Esophagus muscularis mucosa (tissue), 4 donors: ENCODE measurements around the gene TRAP1. TPM values are rescaled to one million over a fixed set of nuclear protein-coding genes. Genes with fewer than 3 reads are reported as not detected.

Source experiments
- DNase-seq: peaks from one replicate; pipeline ENCODE4 v3.0.0-alpha.2; 2017; ENCODE audit errors: extremely low spot score
- H3K27ac ChIP-seq, 4 donors: fragments of 200-600 bp; sonication (generic); replicated peaks in 1 of 4; 1 replicate in 3 of 4; 2 replicates in 1 of 4; pipeline ENCODE4 v1.5.1; 2016 to 2019; ENCODE audit warnings: mild to moderate bottlenecking in 1 of 4
- H3K27me3 ChIP-seq, 4 donors: fragments of 200-600 bp; sonication (generic); one replicate each; pipeline versions ENCODE4 v1.5.1 to v1.6.0; 2016 to 2019
- H3K36me3 ChIP-seq, 4 donors: fragments of 200-600 bp; sonication (generic); one replicate each; pipeline ENCODE4 v1.5.1; 2016 to 2019
- H3K4me1 ChIP-seq, 4 donors: fragments of 200-600 bp; sonication (generic); one replicate each; pipeline ENCODE4 v1.5.1; 2016 to 2019
- H3K4me3 ChIP-seq, 4 donors: fragments of 200-600 bp; sonication (generic); 1 replicate in 2 of 4; 2 replicates in 2 of 4; pipeline ENCODE4 v1.5.1; 2016 to 2019; ENCODE audit warnings: mild to moderate bottlenecking in 4 of 4, moderate library complexity in 1 of 4
- H3K9me3 ChIP-seq, 4 donors: fragments of 200-600 bp; sonication (generic); 1 replicate in 3 of 4; 2 replicates in 1 of 4; pipeline ENCODE4 v1.5.1; 2016 to 2019
- CTCF ChIP-seq, 3 experiments: fragments of 200-600 bp in 2 of 3; fragments of 450-650 bp in 1 of 3; sonication (generic) in 2 of 3; IDR thresholded peaks; one replicate each; pipeline ENCODE4 v1.5.1; 2017 to 2019; ENCODE audit warnings: antibody characterized with exemption in 3 of 3, mild to moderate bottlenecking in 2 of 3, moderate library complexity in 1 of 3
- EP300 ChIP-seq: sonication (generic); formaldehyde crosslinking; IDR thresholded peaks from one replicate; pipeline ENCODE4 v1.6.1; 2017; ENCODE audit warnings: antibody characterized with exemption
- POLR2A ChIP-seq: fragments of 450-650 bp; IDR thresholded peaks from one replicate; pipeline ENCODE4 v1.6.1; 2017; ENCODE audit warnings: antibody characterized with exemption, moderate library complexity, mild to moderate bottlenecking, low read depth
- POLR2AphosphoS5 ChIP-seq, 2 donors: sonication (generic); formaldehyde crosslinking; IDR thresholded peaks; one replicate each; pipeline ENCODE4 v1.6.1; 2017; ENCODE audit warnings: antibody characterized with exemption in 2 of 2
- WGBS: methylation state at CpG from one replicate; pipeline ENCODE4 v1.1.5; 2018; 5-methylcytosine and 5-hydroxymethylcytosine counted together
- intact Hi-C: fragments of 100-400 bp; cut with DNase I; formaldehyde crosslinking; loops from one replicate; pipeline ENCODE4 v1.15.1; 2023
- total RNA-seq, 4 donors: library from RNA; depleted of rRNA; stranded (reverse); fragments of >200 nt; gene quantifications; one replicate each; pipeline versions ENCODE4 v1.1.0 to v1.2.1, GENCODE V29; 2016

The TRAP1 gene
- total RNA-seq, 4 donors from 2014 or later, result 43.6 to 63.7 (median 46.8) TPM

GRCh38 chr16:3673676-3674377, 43.5 kb downstream of the TRAP1 start:
- no peaks in the 10 kb centered on the region for H3K27me3 ChIP-seq
- DNase-seq, result no peak
- TF ChIP-seq POLR2AphosphoS5 (IDR thresholded peaks at IDR 0.05), result no peak
- TF ChIP-seq POLR2A, result no peak
- TF ChIP-seq CTCF (IDR thresholded peaks at IDR 0.05), result no peak
- TF ChIP-seq EP300, result no peak
- H3K4me1 ChIP-seq, result peaks cover 0 to 6% (median 0%) of the 10 kb centered on the region in 4 donors
- 89% methylated on average over 12 of the region's 13 CpGs for WGBS
- peaks cover 37 to 92% (median 79%) of the 10 kb centered on the region in 4 donors for H3K36me3 ChIP-seq
- intact Hi-C loops, result no loop called here
- no peak overlapping the region for H3K27ac ChIP-seq
- H3K4me3 ChIP-seq, result no peak overlapping the region
- no peaks in the 10 kb centered on the region for H3K9me3 ChIP-seq

GRCh38 chr16:3673201-3673600, 44.1 kb downstream of the TRAP1 start:
- no peak overlapping the region for H3K4me3 ChIP-seq
- no peaks in the 10 kb centered on the region for H3K27me3 ChIP-seq
- TF ChIP-seq POLR2A (no peak), POLR2AphosphoS5 (IDR thresholded peaks at IDR 0.05) (no peak), EP300 (no peak), CTCF (IDR thresholded peaks at IDR 0.05) (no peak)
- no peaks in the 10 kb centered on the region for H3K9me3 ChIP-seq
- peaks cover 0 to 6% (median 0%) of the 10 kb centered on the region in 4 donors for H3K4me1 ChIP-seq
- intact Hi-C loops, result no loop called here
- WGBS, result 94% methylated on average over 18 of the region's 18 CpGs
- no peak overlapping the region for H3K27ac ChIP-seq
- DNase-seq, result no peak
- H3K36me3 ChIP-seq, result peaks cover 35 to 92% (median 78%) of the 10 kb centered on the region in 4 donors

- peaks cover 35 to 89% (median 72%) of the 10 kb centered on the region in 4 donors for H3K36me3 ChIP-seq
- H3K27ac ChIP-seq, result no peak overlapping the region
- TF ChIP-seq EP300, result no peak
- TF ChIP-seq POLR2AphosphoS5 (IDR thresholded peaks at IDR 0.05), result no peak
- TF ChIP-seq CTCF (IDR thresholded peaks at IDR 0.05), result no peak
- TF ChIP-seq POLR2A, result no peak
- no peaks in the 10 kb centered on the region for H3K27me3 ChIP-seq
- H3K4me3 ChIP-seq, result no peak overlapping the region
- intact Hi-C loops, result no loop called here
- H3K9me3 ChIP-seq, result no peaks in the 10 kb centered on the region
- H3K4me1 ChIP-seq, result peaks cover 0 to 6% (median 0%) of the 10 kb centered on the region in 4 donors
- WGBS, result 96% methylated on average over 18 of the region's 26 CpGs
- DNase-seq, result no peak
Measured at GRCh38 chr16:3672571-3673041, 44.7 kb downstream of the TRAP1 start.

GRCh38 chr16:3671424-3671823, 45.9 kb downstream of the TRAP1 start:
- H3K4me1 ChIP-seq, result peaks cover 0 to 6% (median 0%) of the 10 kb centered on the region in 4 donors
- H3K36me3 ChIP-seq, result peaks cover 35 to 83% (median 69%) of the 10 kb centered on the region in 4 donors
- no peak overlapping the region for H3K4me3 ChIP-seq
- no peak overlapping the region for H3K27ac ChIP-seq
- no peaks in the 10 kb centered on the region for H3K9me3 ChIP-seq
- intact Hi-C loops, result no loop called here
- DNase-seq, result no peak
- H3K27me3 ChIP-seq, result no peaks in the 10 kb centered on the region
- TF ChIP-seq EP300, result no peak
- TF ChIP-seq CTCF (IDR thresholded peaks at IDR 0.05), result no peak
- TF ChIP-seq POLR2A, result no peak
- no peak for TF ChIP-seq POLR2AphosphoS5 (IDR thresholded peaks at IDR 0.05)
- WGBS, result 95% methylated on average over 8 of the region's 11 CpGs
